Loucy (cell line): Measurements from ENCODE around the gene OXCT1.

ENCODE experiments used
- H2AFZ ChIP-seq: fragments of 200-600 bp; sonication (generic); 2 replicates; pipeline ENCODE4 v1.6.0; 2016; ENCODE audit warnings: antibody characterized with exemption, mild to moderate bottlenecking, low read length, moderate library complexity
- H3F3A ChIP-seq: fragments of 200-600 bp; 2 replicates; pipeline ENCODE4 v1.6.0; 2016; ENCODE audit warnings: antibody characterized with exemption, low read depth, mild to moderate bottlenecking
- H3K27me3 ChIP-seq: fragments of 200-600 bp; sonication (generic); 2 replicates; pipeline ENCODE4 v1.6.1; 2014; ENCODE audit warnings: low read length, mild to moderate bottlenecking; ENCODE audit not compliant: insufficient read depth, poor library complexity, severe bottlenecking
- H3K36me3 ChIP-seq: fragments of 200-600 bp; sonication (generic); 2 replicates; pipeline ENCODE4 v1.6.1; 2016; ENCODE audit warnings: low read length; ENCODE audit not compliant: insufficient read depth
- H3K4me1 ChIP-seq: fragments of 200-600 bp; sonication (generic); 2 replicates; pipeline ENCODE4 v1.5.1; 2014; ENCODE audit warnings: low read length, mild to moderate bottlenecking; ENCODE audit not compliant: insufficient read depth, poor library complexity, severe bottlenecking
- H3K4me2 ChIP-seq: fragments of 200-600 bp; sonication (generic); 2 replicates; pipeline ENCODE4 v1.6.0; 2014; ENCODE audit warnings: antibody characterized with exemption, low read length, low read depth, mild to moderate bottlenecking; ENCODE audit not compliant: poor library complexity, severe bottlenecking
- H3K4me3 ChIP-seq: fragments of 200-600 bp; sonication (generic); 2 replicates; pipeline ENCODE4 v1.5.1; 2014; ENCODE audit warnings: low read length, mild to moderate bottlenecking, mixed read lengths; ENCODE audit not compliant: poor library complexity, severe bottlenecking
- H3K79me2 ChIP-seq: fragments of 200-600 bp; sonication (generic); 2 replicates; pipeline ENCODE4 v1.6.1; 2014; ENCODE audit warnings: low read length; ENCODE audit not compliant: insufficient read depth
- H3K9ac ChIP-seq: fragments of 200-600 bp; sonication (generic); 2 replicates; pipeline ENCODE4 v1.6.0; 2014; ENCODE audit warnings: mild to moderate bottlenecking, low read depth, low read length, moderate library complexity; ENCODE audit not compliant: poor library complexity, severe bottlenecking
- H3K9me2 ChIP-seq: fragments of 200-600 bp; sonication (generic); replicated peaks from 2 replicates; pipeline ENCODE4 v1.6.1; 2016; ENCODE audit warnings: low read depth, low read length, mixed read lengths
- H3K9me3 ChIP-seq: fragments of 200-600 bp; sonication (generic); 2 replicates; pipeline ENCODE4 v1.6.1; 2014; ENCODE audit warnings: mild to moderate bottlenecking, antibody characterized with exemption, low read length, low read depth; ENCODE audit not compliant: insufficient read depth
- H4K20me1 ChIP-seq: fragments of 200-600 bp; sonication (generic); 2 replicates; pipeline ENCODE4 v1.6.0; 2014; ENCODE audit warnings: antibody characterized with exemption, low read length, mild to moderate bottlenecking; ENCODE audit not compliant: insufficient read depth, poor library complexity, severe bottlenecking
- EZH2phosphoT487 ChIP-seq: fragments of 200-600 bp; IDR thresholded peaks from 2 replicates; pipeline ENCODE4 v1.6.1; 2018; ENCODE audit warnings: antibody characterized with exemption, mild to moderate bottlenecking, moderate library complexity, borderline replicate concordance
- TF ChIP-seq, protein P1 (sequence below): fragments of 200-600 bp; sonication (generic); conservative IDR thresholded peaks from 2 replicates; pipeline ENCODE4 v1.5.1; 2014; ENCODE audit warnings: mild to moderate bottlenecking, antibody characterized with exemption, low read length

Gene OXCT1

DNA sequence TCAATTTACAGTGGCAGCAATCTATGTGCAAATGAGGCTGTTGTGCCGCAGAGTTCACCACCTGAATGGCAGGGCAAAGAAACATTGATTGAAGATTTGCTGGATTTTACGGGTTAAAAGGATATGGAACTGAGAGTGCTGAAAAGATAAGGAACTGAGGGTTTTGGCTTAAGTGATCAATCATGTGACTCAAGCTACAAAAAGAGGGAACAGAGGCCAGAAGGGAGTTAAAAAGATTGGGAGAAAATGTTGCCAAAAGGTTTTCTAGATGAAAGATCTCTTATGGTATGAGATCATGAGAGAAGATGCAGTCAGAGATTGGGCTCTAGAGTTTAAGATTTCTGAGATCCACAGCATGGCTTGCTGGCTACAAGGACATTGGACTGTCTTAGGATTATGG, 26.0 kb upstream of the OXCT1 start:
- Histone ChIP-seq H3K9ac (no peak overlapping the region), H3F3A (no peaks in the 10 kb centered on the region), H3K4me1 (no peaks in the 10 kb centered on the region), H2AFZ (no peak overlapping the region), H3K4me2 (no peak overlapping the region), H4K20me1 (no peaks in the 10 kb centered on the region), H3K4me3 (no peak overlapping the region), H3K27me3 (peaks cover 40% of the 10 kb centered on the region), H3K9me3 (no peaks in the 10 kb centered on the region), H3K79me2 (no peaks in the 10 kb centered on the region), H3K36me3 (no peaks in the 10 kb centered on the region), H3K9me2 (no peaks in the 10 kb centered on the region)
- TF ChIP-seq, protein P1, sequence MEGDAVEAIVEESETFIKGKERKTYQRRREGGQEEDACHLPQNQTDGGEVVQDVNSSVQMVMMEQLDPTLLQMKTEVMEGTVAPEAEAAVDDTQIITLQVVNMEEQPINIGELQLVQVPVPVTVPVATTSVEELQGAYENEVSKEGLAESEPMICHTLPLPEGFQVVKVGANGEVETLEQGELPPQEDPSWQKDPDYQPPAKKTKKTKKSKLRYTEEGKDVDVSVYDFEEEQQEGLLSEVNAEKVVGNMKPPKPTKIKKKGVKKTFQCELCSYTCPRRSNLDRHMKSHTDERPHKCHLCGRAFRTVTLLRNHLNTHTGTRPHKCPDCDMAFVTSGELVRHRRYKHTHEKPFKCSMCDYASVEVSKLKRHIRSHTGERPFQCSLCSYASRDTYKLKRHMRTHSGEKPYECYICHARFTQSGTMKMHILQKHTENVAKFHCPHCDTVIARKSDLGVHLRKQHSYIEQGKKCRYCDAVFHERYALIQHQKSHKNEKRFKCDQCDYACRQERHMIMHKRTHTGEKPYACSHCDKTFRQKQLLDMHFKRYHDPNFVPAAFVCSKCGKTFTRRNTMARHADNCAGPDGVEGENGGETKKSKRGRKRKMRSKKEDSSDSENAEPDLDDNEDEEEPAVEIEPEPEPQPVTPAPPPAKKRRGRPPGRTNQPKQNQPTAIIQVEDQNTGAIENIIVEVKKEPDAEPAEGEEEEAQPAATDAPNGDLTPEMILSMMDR: no peak
- TF ChIP-seq EZH2phosphoT487: no peak

DNA sequence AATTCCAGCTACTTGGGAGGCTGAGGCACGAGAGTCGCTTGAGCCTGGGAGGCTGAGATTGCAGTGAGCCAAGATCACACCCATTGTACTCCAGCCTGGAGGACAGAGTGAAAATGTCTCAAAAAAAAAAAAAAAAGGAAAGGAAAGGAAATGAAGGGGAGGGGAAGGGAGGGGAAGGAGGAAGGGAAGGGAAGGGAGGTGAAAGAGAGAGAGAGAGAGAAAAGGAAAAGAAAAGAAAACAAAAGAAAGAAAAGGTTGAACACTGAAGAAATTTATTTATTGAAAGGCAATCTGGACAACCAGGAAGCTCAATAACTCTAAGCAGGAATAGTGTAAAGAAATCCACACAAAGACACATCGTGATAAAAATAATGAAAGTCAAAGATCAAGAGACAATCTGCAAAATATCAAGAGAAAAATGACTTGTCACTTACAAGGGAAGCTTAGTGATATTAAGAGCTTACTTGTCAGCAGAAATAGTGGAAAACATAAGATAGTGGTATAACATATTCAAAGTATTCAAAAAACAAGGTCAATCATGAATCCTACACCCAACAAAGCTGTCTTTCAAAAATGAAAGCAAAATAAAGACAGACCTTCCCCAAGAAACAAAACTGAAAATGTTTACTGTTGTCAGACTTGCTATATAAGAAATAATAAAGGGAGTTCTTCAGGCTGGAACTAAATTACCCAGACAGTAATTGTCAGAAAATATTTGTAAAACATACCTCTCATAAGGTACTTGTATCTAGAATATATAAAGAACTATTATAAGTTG, 23.0 kb upstream of the OXCT1 start:
- Histone ChIP-seq H3K27me3 (peaks cover 40% of the 10 kb centered on the region), H3K36me3 (no peaks in the 10 kb centered on the region), H3K9me3 (no peaks in the 10 kb centered on the region), H3K79me2 (no peaks in the 10 kb centered on the region), H3K9me2 (no peaks in the 10 kb centered on the region), H3K4me1 (no peaks in the 10 kb centered on the region), H3K4me3 (no peak overlapping the region), H3K9ac (no peak overlapping the region), H3K4me2 (peak overlapping the region; percentile 19), H3F3A (no peaks in the 10 kb centered on the region), H4K20me1 (no peaks in the 10 kb centered on the region), H2AFZ (no peak overlapping the region; the same call in 1 of the 2 replicates)
- TF ChIP-seq, protein P1: no peak
- no peak for TF ChIP-seq EZH2phosphoT487

GRCh38 chr5:41892031-41892430, 21.8 kb upstream of the OXCT1 start:
- no peak overlapping the region for H3K4me3 ChIP-seq
- H4K20me1 ChIP-seq: no peaks in the 10 kb centered on the region
- H3K4me2 ChIP-seq: no peak overlapping the region
- peaks cover 28% of the 10 kb centered on the region for H3K27me3 ChIP-seq
- H2AFZ ChIP-seq: no peak overlapping the region
- H3K9me3 ChIP-seq: no peaks in the 10 kb centered on the region
- TF ChIP-seq, protein P1: no peak
- no peak for TF ChIP-seq EZH2phosphoT487
- H3K36me3 ChIP-seq: no peaks in the 10 kb centered on the region
- H3K9me2 ChIP-seq: no peaks in the 10 kb centered on the region
- no peaks in the 10 kb centered on the region for H3K79me2 ChIP-seq
- no peak overlapping the region for H3K9ac ChIP-seq
- no peaks in the 10 kb centered on the region for H3K4me1 ChIP-seq
- H3F3A ChIP-seq: no peaks in the 10 kb centered on the region
